ENCODE results near the gene PLD6. TPM values are rescaled to one million over a fixed set of nuclear protein-coding genes. Genes with fewer than 3 reads are reported as not detected.

PLD6 gene
- total RNA-seq, 3 donors from 2014 or later (not counting 1 experiment from before 2014, with no cell fraction given) = 0.45 to 1.7 (median 0.84) TPM

GRCh38 chr17:17217995-17218394 lies 11.9 kb upstream of the PLD6 start:
- Histone ChIP-seq H3K36me3 (ENCODE audit: control insufficient read depth, insufficient read depth, low read length) (peaks cover 76% of the 10 kb centered on the region), H3K4me1 (ENCODE audit: control insufficient read depth, insufficient read depth, low read length) (no peaks in the 10 kb centered on the region), H3K27me3 (ENCODE audit: control insufficient read depth, insufficient read depth, low read length) (no peaks in the 10 kb centered on the region), H3K27ac (ENCODE audit: low read length) (no peak overlapping the region), H3K9me3 (ENCODE audit: control insufficient read depth, insufficient read depth, low read length) (no peaks in the 10 kb centered on the region), H3K4me3 (ENCODE audit: low read length) (no peak overlapping the region)
- DNase-seq (no peak), ATAC-seq (no peak)
- intact Hi-C loops (cut with micrococcal nuclease) = no loop called here
- 97% methylated on average over 3 of the region's 3 CpGs for WGBS (ENCODE audit: insufficient coverage)
- H3K4me1 Mint-ChIP-seq = no peaks in the 10 kb centered on the region
- no peak overlapping the region for H3K4me3 Mint-ChIP-seq
- peak overlapping the region in 1 of 2 donors; percentile 36 for H3K27ac Mint-ChIP-seq
- no peaks in the 10 kb centered on the region for H3K27me3 Mint-ChIP-seq (ENCODE audit: low read depth in 2 of 2)
- peaks cover 16% of the 10 kb centered on the region for H3K36me3 Mint-ChIP-seq
- no peak for TF ChIP-seq CTCF (IDR thresholded peaks at IDR 0.05)
- H3K9me3 Mint-ChIP-seq = no peaks in the 10 kb centered on the region

- Mint-ChIP-seq H3K4me1 (no peaks in the 10 kb centered on the region), H3K27ac (no peak overlapping the region), H3K4me3 (no peak overlapping the region), H3K27me3 (ENCODE audit: low read depth in 2 of 2) (no peaks in the 10 kb centered on the region), H3K9me3 (no peaks in the 10 kb centered on the region), H3K36me3 (peaks cover 16% of the 10 kb centered on the region)
- peaks cover 69% of the 10 kb centered on the region for H3K36me3 ChIP-seq (ENCODE audit: control insufficient read depth, insufficient read depth, low read length)
- H3K27me3 ChIP-seq (ENCODE audit: control insufficient read depth, insufficient read depth, low read length) = no peaks in the 10 kb centered on the region
- WGBS (ENCODE audit: insufficient coverage) = 96% methylated on average over 16 of the region's 16 CpGs
- intact Hi-C loops (cut with micrococcal nuclease) = no loop called here
- no peak for TF ChIP-seq CTCF (IDR thresholded peaks at IDR 0.05)
- no peaks in the 10 kb centered on the region for H3K9me3 ChIP-seq (ENCODE audit: control insufficient read depth, insufficient read depth, low read length)
- no peak overlapping the region for H3K4me3 ChIP-seq (ENCODE audit: low read length)
- no peaks in the 10 kb centered on the region for H3K4me1 ChIP-seq (ENCODE audit: control insufficient read depth, insufficient read depth, low read length)
- no peak for DNase-seq
- no peak overlapping the region for H3K27ac ChIP-seq (ENCODE audit: low read length)
- ATAC-seq = no peak
Measured at GRCh38 chr17:17216776-17217175, 10.6 kb upstream of the PLD6 start.

GRCh38 chr17:17216236-17216635 lies 10.1 kb upstream of the PLD6 start:
- ATAC-seq = no peak
- no peak for DNase-seq
- no peak overlapping the region for H3K4me3 Mint-ChIP-seq
- H3K9me3 Mint-ChIP-seq = no peaks in the 10 kb centered on the region
- H3K27ac ChIP-seq (ENCODE audit: low read length) = no peak overlapping the region
- H3K27ac Mint-ChIP-seq = no peak overlapping the region
- H3K27me3 ChIP-seq (ENCODE audit: control insufficient read depth, insufficient read depth, low read length) = no peaks in the 10 kb centered on the region
- no peaks in the 10 kb centered on the region for H3K4me1 ChIP-seq (ENCODE audit: control insufficient read depth, insufficient read depth, low read length)
- peaks cover 63% of the 10 kb centered on the region for H3K36me3 ChIP-seq (ENCODE audit: control insufficient read depth, insufficient read depth, low read length)
- TF ChIP-seq CTCF (IDR thresholded peaks at IDR 0.05) = no peak
- no peak overlapping the region for H3K4me3 ChIP-seq (ENCODE audit: low read length)
- intact Hi-C loops (cut with micrococcal nuclease) = no loop called here
- H3K9me3 ChIP-seq (ENCODE audit: control insufficient read depth, insufficient read depth, low read length) = no peaks in the 10 kb centered on the region
- H3K36me3 Mint-ChIP-seq = peaks cover 16% of the 10 kb centered on the region
- H3K27me3 Mint-ChIP-seq (ENCODE audit: low read depth in 2 of 2) = no peaks in the 10 kb centered on the region
- WGBS (ENCODE audit: insufficient coverage) = 95% methylated on average over 13 of the region's 17 CpGs
- no peaks in the 10 kb centered on the region for H3K4me1 Mint-ChIP-seq

GRCh38 chr17:17215575-17215974 lies 9.4 kb upstream of the PLD6 start:
- H3K27ac Mint-ChIP-seq = no peak overlapping the region
- peaks cover 16% of the 10 kb centered on the region for H3K36me3 Mint-ChIP-seq
- no peaks in the 10 kb centered on the region for H3K4me1 Mint-ChIP-seq
- Histone ChIP-seq H3K4me3 (ENCODE audit: low read length) (no peak overlapping the region), H3K36me3 (ENCODE audit: control insufficient read depth, insufficient read depth, low read length) (peaks cover 58% of the 10 kb centered on the region), H3K27me3 (ENCODE audit: control insufficient read depth, insufficient read depth, low read length) (no peaks in the 10 kb centered on the region), H3K9me3 (ENCODE audit: control insufficient read depth, insufficient read depth, low read length) (no peaks in the 10 kb centered on the region), H3K27ac (ENCODE audit: low read length) (no peak overlapping the region), H3K4me1 (ENCODE audit: control insufficient read depth, insufficient read depth, low read length) (no peaks in the 10 kb centered on the region)
- intact Hi-C loops (cut with micrococcal nuclease) = no loop called here
- no peak for TF ChIP-seq CTCF (IDR thresholded peaks at IDR 0.05)
- no peaks in the 10 kb centered on the region for H3K9me3 Mint-ChIP-seq
- ATAC-seq = no peak
- no peak overlapping the region for H3K4me3 Mint-ChIP-seq
- WGBS (ENCODE audit: insufficient coverage) = 97% methylated on average over 8 of the region's 8 CpGs
- H3K27me3 Mint-ChIP-seq (ENCODE audit: low read depth in 2 of 2) = no peaks in the 10 kb centered on the region
- no peak for DNase-seq

Data from natural killer cell (primary cell).